Measurements from ENCODE around the gene CYTH4.
"Not testable (repeated sequence)": the region's sequence is repeated elsewhere in the genome, so short reads cannot be mapped to it uniquely, and the experiment has no call there.

Gene CYTH4

GRCh38 chr22:37282385-37282677 lies at the start of gene CYTH4:
Gene CYTH4 (plus strand): TSS chr22:37282508. CDS start chr22:37282570, 62 bp downstream.
- Histone ChIP-seq H3K9me3 (ENCODE audit: low read length) (no peaks in the 10 kb centered on the region), H2AFZ (ENCODE audit: low read depth, low read length) (no peak within 1 kb of the TSS), H3K4me1 (ENCODE audit: insufficient read depth, low read length) (no peaks in the 10 kb centered on the region), H3K4me3 (ENCODE audit: low read length) (no peak within 1 kb of the TSS), H3K36me3 (ENCODE audit: insufficient read depth, low read length) (no peaks in the 10 kb centered on the region), H3K27me3 (ENCODE audit: insufficient read depth, low read length) (peaks cover 10% of the 10 kb centered on the region)

DNA sequence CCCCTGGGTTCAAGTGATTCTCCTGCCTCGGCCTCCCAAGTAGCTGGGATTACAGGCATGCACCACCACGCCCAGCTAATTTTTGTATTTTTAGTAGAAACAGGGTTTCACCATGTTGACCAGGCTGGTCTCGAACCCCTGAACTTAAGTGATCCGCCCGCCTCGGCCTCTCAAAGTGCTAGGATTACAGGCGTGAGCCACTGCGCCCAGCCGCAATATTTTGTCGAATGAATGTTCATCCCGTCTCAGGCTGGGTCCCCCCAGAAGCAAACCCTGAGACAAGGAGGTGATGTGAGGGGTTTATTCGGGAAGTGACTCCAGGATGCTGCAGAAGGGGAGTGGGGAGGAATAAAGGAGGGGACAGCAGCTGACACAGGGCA lies 48.9 kb upstream of the CYTH4 start:
- H3K4me3 ChIP-seq (ENCODE audit: low read length); H3K9me3 ChIP-seq (ENCODE audit: low read length); H3K4me1 ChIP-seq (ENCODE audit: insufficient read depth, low read length); H3K36me3 ChIP-seq (ENCODE audit: insufficient read depth, low read length); H2AFZ ChIP-seq (ENCODE audit: low read depth, low read length): not testable (repeated sequence)
- peaks cover 17% of the 10 kb centered on the region for H3K27me3 ChIP-seq (ENCODE audit: insufficient read depth, low read length)

GRCh38 chr22:37233751-37234631 lies 48.3 kb upstream of the CYTH4 start:
- H3K27me3 ChIP-seq (ENCODE audit: insufficient read depth, low read length), result peaks cover 21% of the 10 kb centered on the region
- no peaks in the 10 kb centered on the region for H3K36me3 ChIP-seq (ENCODE audit: insufficient read depth, low read length)
- H3K4me3 ChIP-seq (ENCODE audit: low read length), result no peak overlapping the region
- no peak overlapping the region for H2AFZ ChIP-seq (ENCODE audit: low read depth, low read length)
- no peaks in the 10 kb centered on the region for H3K9me3 ChIP-seq (ENCODE audit: low read length)
- H3K4me1 ChIP-seq (ENCODE audit: insufficient read depth, low read length), result no peaks in the 10 kb centered on the region

GRCh38 chr22:37234736-37235711 lies 47.3 kb upstream of the CYTH4 start:
- no peaks in the 10 kb centered on the region for H3K9me3 ChIP-seq (ENCODE audit: low read length)
- H3K4me3 ChIP-seq (ENCODE audit: low read length), result no peak overlapping the region
- H2AFZ ChIP-seq (ENCODE audit: low read depth, low read length), result no peak overlapping the region
- H3K27me3 ChIP-seq (ENCODE audit: insufficient read depth, low read length), result peaks cover 27% of the 10 kb centered on the region
- no peaks in the 10 kb centered on the region for H3K36me3 ChIP-seq (ENCODE audit: insufficient read depth, low read length)
- H3K4me1 ChIP-seq (ENCODE audit: insufficient read depth, low read length), result no peaks in the 10 kb centered on the region

DNA sequence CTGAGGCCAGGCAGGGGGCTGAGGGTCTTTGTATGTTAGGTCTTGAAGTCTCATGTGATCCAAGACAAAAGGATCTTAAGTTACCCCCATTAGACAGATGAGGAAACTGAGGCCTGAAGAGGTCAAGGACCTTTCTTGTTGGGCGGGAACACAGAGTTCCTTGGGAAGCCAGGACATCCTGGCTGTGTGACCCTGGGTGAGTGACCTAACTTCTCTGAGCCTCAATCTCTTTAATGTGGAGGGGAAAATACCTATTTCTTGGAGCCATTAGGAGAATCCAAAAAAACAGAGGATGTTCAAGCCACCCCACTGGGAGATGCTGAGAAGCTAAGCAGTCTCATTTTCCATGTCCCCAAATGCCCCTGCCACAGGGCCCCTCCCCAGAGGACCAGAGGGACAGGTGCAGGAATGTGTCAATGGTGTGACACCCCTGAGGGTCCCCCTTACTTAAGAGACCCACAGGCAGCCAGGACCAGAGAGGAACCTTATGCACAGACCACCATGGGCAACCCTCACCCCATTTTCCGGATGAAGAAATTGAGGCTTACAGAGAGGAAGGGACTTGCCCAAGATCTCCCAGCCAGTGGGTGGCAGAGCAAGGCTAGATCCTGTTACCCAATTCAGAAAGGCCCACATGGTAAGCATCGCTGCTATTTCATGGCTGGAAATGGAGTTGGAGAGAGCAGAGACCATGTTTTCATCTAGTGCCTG lies 46.3 kb upstream of the CYTH4 start:
- H3K4me1 ChIP-seq (ENCODE audit: insufficient read depth, low read length), result no peaks in the 10 kb centered on the region
- peaks cover 30% of the 10 kb centered on the region for H3K27me3 ChIP-seq (ENCODE audit: insufficient read depth, low read length)
- no peaks in the 10 kb centered on the region for H3K9me3 ChIP-seq (ENCODE audit: low read length)
- H3K36me3 ChIP-seq (ENCODE audit: insufficient read depth, low read length), result no peaks in the 10 kb centered on the region
- no peak overlapping the region for H2AFZ ChIP-seq (ENCODE audit: low read depth, low read length)
- H3K4me3 ChIP-seq (ENCODE audit: low read length), result no peak overlapping the region

DNA sequence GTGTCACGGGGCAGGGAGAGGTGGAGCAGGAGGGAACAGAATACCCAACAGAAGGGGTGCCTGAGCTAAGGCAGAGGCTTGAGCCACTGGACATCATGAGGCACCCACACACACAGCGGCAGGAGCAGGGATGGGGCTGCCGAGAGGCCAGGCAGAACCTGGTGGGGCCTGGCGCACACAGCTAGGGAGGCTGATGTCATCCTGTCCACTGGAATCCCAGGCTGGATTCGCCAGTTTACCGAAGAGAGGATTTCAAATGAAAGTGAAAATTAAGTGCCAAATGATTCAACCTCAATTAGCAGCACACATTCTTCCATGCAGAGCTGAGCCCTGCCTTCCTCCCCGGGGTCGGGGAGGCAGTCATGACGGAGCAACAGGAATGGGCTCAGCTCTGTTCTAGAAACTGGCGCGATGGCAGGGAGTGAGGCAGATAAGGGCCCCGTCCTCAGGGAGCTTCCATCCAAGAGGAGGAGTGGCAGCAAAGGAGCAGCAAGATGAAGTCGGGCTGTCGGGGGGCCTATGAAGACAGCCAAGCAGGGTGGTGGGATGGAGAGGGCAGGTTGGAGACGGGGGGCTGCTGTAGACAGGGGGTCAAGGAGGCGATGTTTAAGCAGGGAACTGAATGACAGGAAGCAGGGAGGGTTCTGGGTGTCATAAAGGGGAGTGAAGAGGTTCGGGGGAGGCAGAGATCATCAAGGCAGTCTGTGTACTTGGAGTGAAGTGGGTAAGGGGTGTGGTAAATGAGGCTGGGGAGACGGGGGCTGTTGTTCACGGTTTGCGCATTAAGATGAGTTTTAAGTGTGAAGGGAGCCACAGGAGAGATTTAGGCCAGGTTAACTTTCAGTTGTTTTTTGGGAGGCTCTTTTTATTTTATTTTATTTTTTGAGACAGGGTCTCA lies 44.7 kb upstream of the CYTH4 start:
- Histone ChIP-seq H3K4me3 (ENCODE audit: low read length) (no peak overlapping the region), H3K4me1 (ENCODE audit: insufficient read depth, low read length) (peaks cover 4% of the 10 kb centered on the region), H2AFZ (ENCODE audit: low read depth, low read length) (no peak overlapping the region), H3K36me3 (ENCODE audit: insufficient read depth, low read length) (no peaks in the 10 kb centered on the region), H3K27me3 (ENCODE audit: insufficient read depth, low read length) (peaks cover 25% of the 10 kb centered on the region), H3K9me3 (ENCODE audit: low read length) (no peaks in the 10 kb centered on the region)

DNA sequence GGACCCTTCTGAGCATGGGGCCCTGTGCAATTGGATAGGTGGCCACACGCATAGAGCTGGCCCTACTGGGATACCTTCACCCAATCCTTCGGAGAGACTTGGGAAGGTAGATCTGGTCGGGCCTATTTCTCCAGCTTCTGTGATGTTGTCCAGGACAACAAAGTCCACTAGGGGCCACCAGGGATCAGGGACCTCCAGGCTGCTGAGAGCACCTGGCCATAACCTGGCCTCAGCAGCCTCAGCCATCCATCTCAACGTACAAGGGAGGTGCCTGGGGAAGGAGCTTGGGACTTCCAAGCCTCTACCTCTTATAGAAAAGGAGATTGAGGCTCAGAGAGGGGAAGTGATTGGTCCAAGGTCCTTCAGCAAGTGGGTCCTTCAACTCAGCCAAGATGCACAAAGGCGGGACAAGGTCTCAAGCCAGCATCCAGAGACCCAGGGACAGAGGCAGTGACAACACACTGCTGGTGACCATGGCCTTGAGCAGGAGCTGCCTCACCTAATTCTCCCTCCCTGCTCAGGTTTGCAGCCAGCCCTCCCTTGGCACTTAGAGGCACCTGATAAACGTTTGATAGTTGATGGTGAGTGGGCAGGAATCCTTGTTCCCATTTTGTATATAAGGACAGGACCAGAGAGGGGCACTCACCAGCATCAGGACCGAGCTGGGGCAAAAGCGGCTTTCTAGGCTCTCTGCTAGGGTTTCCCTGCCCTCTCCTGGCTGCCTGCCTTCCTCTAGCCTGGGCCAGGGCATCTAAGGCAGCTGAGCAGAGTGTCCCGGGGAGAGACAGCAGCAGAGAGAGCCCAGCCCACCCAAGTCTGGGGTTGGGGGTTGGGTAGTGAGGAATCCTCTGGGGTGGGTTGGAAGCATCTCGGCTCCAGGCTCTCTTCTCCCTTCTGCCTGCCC lies 42.7 kb upstream of the CYTH4 start:
- Histone ChIP-seq H3K27me3 (ENCODE audit: insufficient read depth, low read length) (peaks cover 15% of the 10 kb centered on the region), H3K4me3 (ENCODE audit: low read length) (no peak overlapping the region), H3K4me1 (ENCODE audit: insufficient read depth, low read length) (peaks cover 6% of the 10 kb centered on the region), H3K9me3 (ENCODE audit: low read length) (no peaks in the 10 kb centered on the region), H3K36me3 (ENCODE audit: insufficient read depth, low read length) (no peaks in the 10 kb centered on the region), H2AFZ (ENCODE audit: low read depth, low read length) (no peak overlapping the region)

- Histone ChIP-seq H3K4me1 (ENCODE audit: insufficient read depth, low read length) (peaks cover 6% of the 10 kb centered on the region), H3K36me3 (ENCODE audit: insufficient read depth, low read length) (no peaks in the 10 kb centered on the region)
Measured at GRCh38 chr22:37240240-37240940, 41.9 kb upstream of the CYTH4 start.

GRCh38 chr22:37240941-37241320 lies 41.4 kb upstream of the CYTH4 start:
- Histone ChIP-seq H3K27me3 (ENCODE audit: insufficient read depth, low read length) (peaks cover 15% of the 10 kb centered on the region), H3K9me3 (ENCODE audit: low read length) (no peaks in the 10 kb centered on the region), H3K4me1 (ENCODE audit: insufficient read depth, low read length) (peaks cover 6% of the 10 kb centered on the region), H3K36me3 (ENCODE audit: insufficient read depth, low read length) (no peaks in the 10 kb centered on the region), H2AFZ (ENCODE audit: low read depth, low read length) (no peak overlapping the region), H3K4me3 (ENCODE audit: low read length) (no peak overlapping the region)

More at GRCh38 chr22:37240240-37240940, 41.9 kb upstream of the CYTH4 start:
- no peak overlapping the region for H3K4me3 ChIP-seq (ENCODE audit: low read length)
- peaks cover 15% of the 10 kb centered on the region for H3K27me3 ChIP-seq (ENCODE audit: insufficient read depth, low read length)
- H3K9me3 ChIP-seq (ENCODE audit: low read length), result no peaks in the 10 kb centered on the region
- no peak overlapping the region for H2AFZ ChIP-seq (ENCODE audit: low read depth, low read length)

DNA sequence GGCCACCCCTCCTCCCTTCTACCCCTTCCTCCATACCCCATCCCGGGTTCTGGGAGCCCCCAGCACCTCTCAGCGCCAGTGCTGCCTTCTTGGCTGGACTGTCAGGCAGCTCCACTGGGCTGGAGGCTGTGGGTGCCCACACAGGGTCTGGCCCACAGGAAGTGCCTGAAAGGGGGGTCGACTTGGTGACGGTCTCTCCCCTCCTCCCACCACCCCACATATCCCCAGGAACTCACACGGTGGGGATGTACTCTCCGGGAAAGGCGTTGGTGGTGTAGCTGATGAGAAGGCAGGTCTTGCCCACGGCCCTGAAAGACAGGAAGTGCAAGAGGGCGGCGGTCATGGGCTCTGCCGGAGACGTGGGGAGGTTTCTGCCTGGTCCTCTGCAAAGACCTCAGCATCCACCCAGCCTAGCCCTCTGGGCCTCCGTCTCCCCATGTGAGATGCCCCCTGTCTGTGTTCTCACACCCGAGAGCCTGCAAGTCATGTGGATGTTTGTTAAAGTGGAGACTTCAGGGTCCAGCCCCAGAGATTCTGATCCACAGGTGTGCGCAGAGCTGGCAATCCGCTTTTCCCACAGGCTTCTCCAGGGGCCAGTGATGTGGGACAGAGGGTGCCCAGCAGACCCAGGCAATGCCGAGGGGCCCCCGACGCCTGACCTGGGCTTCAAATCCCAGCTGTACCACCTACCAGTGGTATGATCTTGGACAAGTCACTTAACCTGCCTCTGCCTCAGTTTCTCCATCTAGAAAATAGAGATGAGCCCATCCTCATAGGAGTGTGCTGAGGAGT lies 40.8 kb upstream of the CYTH4 start:
- peaks cover 6% of the 10 kb centered on the region for H3K4me1 ChIP-seq (ENCODE audit: insufficient read depth, low read length)
- H3K27me3 ChIP-seq (ENCODE audit: insufficient read depth, low read length), result peaks cover 15% of the 10 kb centered on the region
- no peak overlapping the region for H2AFZ ChIP-seq (ENCODE audit: low read depth, low read length)
- H3K9me3 ChIP-seq (ENCODE audit: low read length), result no peaks in the 10 kb centered on the region
- H3K4me3 ChIP-seq (ENCODE audit: low read length), result no peak overlapping the region
- no peaks in the 10 kb centered on the region for H3K36me3 ChIP-seq (ENCODE audit: insufficient read depth, low read length)

Data from neuron (in vitro differentiated cells).